IMR-90 (cell line): Measurements from ENCODE around the gene CDH1.

ENCODE experiments used
- BHLHE40 ChIP-seq: fragments of 150-350 bp; IDR thresholded peaks from 2 replicates; pipeline ENCODE4 v1.6.1; 2016; ENCODE audit warnings: mild to moderate bottlenecking, low read depth, low read length
- CEBPB ChIP-seq: IDR thresholded peaks from 2 replicates; pipeline ENCODE4 v1.6.1; 2012; ENCODE audit warnings: low read depth, low read length, improper control_type of control experiment
- CHD1 ChIP-seq: IDR thresholded peaks from 2 replicates; pipeline ENCODE4 v1.6.1; 2012; ENCODE audit warnings: low read depth, low read length, improper control_type of control experiment
- CTCF ChIP-seq: conservative IDR thresholded peaks from 2 replicates; pipeline ENCODE4 v1.5.1; 2012; ENCODE audit warnings: mild to moderate bottlenecking, low read depth, low read length, improper control_type of control experiment
- ELK1 ChIP-seq: fragments of 150-350 bp; IDR thresholded peaks from 2 replicates; pipeline ENCODE4 v1.6.1; 2016; ENCODE audit warnings: low read depth, mild to moderate bottlenecking, low read length, moderate library complexity, borderline replicate concordance
- MAFK ChIP-seq: IDR thresholded peaks from 2 replicates; pipeline ENCODE4 v1.6.1; 2012; ENCODE audit warnings: low read depth, low read length, improper control_type of control experiment
- NFE2L2 ChIP-seq: fragments of 150-350 bp; IDR thresholded peaks from 2 replicates; pipeline ENCODE4 v1.6.1; 2016; ENCODE audit warnings: low read depth, mild to moderate bottlenecking, low read length
- POLR2A ChIP-seq: IDR thresholded peaks from 2 replicates; pipeline ENCODE4 v1.6.1; 2012; ENCODE audit warnings: mild to moderate bottlenecking, low read depth, low read length
- RAD21 ChIP-seq: IDR thresholded peaks from 2 replicates; pipeline ENCODE4 v1.6.1; 2012; ENCODE audit warnings: low read length, improper control_type of control experiment
- RCOR1 ChIP-seq: IDR thresholded peaks from 2 replicates; pipeline ENCODE4 v1.6.1; 2012; ENCODE audit warnings: mild to moderate bottlenecking, low read length, improper control_type of control experiment; ENCODE audit not compliant: insufficient replicate concordance
- SMC3 ChIP-seq: fragments of 150-350 bp; IDR thresholded peaks from 2 replicates; pipeline ENCODE4 v1.6.1; 2016; ENCODE audit warnings: low read depth, mild to moderate bottlenecking, antibody characterized with exemption, low read length, moderate library complexity
- USF2 ChIP-seq: fragments of 150-350 bp; IDR thresholded peaks from 2 replicates; pipeline ENCODE4 v1.6.1; 2017; ENCODE audit warnings: mild to moderate bottlenecking, antibody characterized with exemption, low read length, low read depth

GRCh38 chr16:68695575-68695974 is 41.5 kb upstream of the CDH1 start:
- no peak for TF ChIP-seq CTCF
- no peak for TF ChIP-seq ELK1
- no peak for TF ChIP-seq NFE2L2
- no peak for TF ChIP-seq SMC3
- no peak for TF ChIP-seq MAFK
- TF ChIP-seq USF2 = no peak
- TF ChIP-seq POLR2A = no peak
- TF ChIP-seq RAD21 = no peak
- TF ChIP-seq CHD1 = no peak
- no peak for TF ChIP-seq CEBPB
- no peak for TF ChIP-seq BHLHE40
- TF ChIP-seq RCOR1 = no peak
